HL-60/S4 treated with phorbol 12-myristate 13-acetate at 8.2 ng/mL for 4 days and 3 days (cell line): ENCODE results near the gene SARDH.
"Not testable (repeated sequence)": the region's sequence is repeated elsewhere in the genome, so short reads cannot be mapped to it uniquely, and the experiment has no call there.

Experiments
- in situ Hi-C: fragments of 300-500 bp; cut with MboI; formaldehyde crosslinking; loops from 2 replicates; pipeline ENCODE4 v1.15.0; 2022; ENCODE audit warnings: low sequenced_read_pairs

The SARDH gene

DNA sequence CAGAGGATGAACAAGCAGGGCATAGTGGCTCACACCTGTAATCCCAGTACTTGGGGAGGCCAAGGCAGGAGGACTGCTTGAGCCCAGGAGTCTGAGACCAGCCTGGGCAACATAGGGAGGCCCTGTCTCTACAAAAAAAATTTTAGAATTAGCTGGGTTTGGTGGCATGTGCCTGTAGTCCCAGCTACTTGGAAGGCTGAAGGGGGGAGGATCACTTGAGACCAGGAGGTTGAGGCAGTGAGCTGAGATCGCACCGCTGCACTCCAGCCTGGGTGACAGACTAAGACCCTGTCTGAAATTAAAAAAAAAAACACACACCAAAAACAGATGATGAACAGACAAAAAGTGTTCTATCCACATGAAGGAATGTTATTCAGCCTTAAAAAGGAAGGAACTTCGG, 62.4 kb downstream of the SARDH start:
- in situ Hi-C loops, result not testable (repeated sequence)

DNA sequence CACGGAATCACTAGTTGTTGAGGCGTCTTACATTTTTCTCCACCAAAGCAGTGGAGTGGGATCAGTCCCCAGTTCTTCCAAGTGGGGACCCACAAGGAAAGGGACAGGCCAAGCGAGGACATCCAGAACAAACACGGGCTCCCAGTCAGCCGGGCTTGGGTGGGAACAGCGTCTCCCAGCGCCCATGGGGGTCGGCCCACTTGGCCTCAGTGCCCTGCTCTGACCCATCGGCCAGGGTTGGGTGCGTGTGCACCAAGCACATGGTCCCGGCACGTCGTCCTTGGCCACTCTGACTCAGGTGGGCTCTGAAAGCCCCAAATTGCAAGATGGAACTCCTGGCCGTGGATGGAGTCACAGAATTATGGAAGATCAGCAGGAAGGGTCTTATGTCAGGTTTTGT, 64.1 kb downstream of the SARDH start:
- in situ Hi-C loops, result no loop called here

DNA sequence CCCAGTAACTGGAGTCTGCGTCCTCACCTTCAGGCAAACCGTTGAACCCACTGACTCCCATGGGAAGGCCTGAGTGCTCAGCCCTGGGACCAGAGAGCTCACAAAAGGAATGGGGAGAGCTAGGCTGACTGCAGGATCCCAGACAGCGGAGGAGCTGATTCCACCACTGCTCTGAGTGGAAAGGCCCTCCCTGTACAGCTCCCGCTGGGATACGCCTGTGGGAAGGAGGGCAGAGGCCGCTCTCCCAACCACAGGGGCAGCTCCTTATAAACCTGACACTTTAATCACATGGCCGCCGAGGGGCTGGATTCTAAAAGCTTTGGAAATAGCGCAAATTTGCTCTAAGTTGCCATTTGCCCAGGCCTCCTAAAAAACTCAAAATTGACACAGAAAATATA, 64.9 kb downstream of the SARDH start:
- in situ Hi-C loops, result no loop called here

DNA sequence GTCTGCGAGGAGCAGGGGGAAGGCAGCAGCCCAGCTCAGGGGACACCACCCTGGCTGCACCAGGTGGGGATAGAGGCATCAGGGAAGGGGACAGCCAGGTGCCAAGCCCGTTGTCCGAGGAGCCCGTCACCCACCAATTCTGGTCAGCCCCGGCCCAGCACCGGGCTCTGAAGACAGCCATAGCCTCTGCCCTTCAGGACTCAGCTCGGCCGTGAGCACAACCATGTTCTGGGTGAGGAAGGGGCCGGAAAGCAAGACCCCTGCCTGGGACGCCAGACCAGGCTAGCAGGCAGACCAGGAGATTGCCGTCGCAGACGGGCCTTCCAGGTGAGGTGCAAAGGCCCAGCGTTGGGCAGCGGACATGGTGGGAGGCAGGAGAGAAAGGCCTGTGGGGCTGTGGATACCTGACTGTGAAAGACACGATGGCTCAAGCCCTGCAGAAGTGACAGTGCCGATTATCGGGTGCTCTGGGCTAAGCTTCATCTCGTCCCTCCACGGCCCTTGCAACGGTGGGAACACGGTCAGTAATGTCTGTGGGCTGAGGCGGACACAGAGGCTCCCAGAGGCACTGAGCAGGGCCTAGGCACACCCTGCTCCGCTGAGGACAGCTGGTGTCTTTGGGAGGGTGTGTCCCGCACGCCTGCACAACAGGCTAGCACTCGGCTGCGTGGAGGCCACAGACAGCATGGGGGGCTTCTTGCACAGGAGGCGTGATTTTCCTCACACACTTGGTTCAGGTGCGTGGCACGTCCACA, 65.5 kb downstream of the SARDH start:
- in situ Hi-C loops, result no loop called here

DNA sequence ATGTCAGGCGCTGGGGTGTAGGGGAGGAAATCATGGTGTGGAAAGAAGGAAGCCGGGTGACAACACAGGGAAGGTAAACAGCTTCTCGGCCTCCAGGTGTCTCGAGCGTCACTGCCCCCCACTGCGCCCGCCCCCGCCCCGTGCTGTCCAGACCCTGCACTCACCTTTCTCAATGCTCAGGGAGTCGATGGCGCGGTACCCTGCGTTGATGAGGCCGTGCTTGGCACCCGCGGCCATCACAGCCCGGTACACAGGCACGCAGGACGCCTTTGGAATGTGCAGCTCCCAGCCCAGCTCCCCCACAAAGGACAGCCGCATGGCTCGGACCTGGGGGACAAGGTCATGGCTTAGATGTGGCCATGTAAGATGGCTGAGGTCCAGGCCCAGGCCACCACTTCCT, 66.8 kb downstream of the SARDH start:
- in situ Hi-C loops, result no loop called here

DNA sequence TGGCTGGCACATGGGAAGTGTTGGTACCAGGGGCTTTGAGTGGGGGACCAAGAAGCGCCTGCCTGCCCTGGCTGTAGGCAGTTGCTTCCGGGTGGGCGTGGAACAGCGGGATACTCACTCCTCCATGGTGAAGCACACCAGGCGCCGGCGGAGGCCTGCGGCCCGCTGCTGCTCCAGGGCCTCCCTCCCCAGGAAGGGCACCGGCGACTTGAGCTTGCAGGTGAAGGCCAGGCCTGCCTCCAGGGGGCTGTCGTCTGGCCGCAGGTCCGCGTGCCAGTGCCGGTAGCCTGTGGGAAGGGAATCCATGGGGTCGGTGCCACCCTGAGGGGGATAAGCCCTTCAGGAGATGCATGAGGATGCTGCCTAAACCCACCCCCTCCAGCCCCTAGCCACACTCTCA, 67.7 kb downstream of the SARDH start:
- in situ Hi-C loops, result no loop called here

DNA sequence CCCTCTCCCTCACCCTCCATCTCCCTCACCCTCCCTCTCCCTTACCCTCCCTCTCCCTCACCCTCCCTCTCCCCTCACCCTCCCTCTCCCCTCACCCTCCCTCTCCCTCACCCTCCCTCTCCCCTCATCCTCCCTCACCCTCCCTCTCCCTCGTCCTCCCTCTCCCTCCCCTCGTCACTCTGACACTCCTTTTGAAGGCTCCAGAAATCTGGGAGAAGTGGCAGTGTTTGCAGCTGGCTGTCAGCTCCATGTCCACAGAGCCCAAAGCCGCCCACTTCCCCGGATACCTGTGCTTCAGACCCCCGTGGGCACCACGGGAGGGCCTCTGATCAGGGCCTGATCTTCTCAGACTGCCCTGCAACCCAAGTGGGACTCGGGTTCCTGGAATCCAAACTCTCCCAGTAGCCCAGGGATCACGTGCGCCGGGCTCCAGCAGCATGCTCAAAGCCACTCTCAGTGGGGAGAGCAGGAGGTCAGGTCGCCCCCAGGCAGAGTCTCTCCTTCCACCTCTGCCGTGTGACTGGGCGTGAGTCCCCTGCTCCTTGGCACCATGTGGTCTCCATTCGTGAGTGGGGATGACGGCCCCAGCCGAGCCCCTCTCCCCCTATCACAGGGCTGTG, 68.9 kb downstream of the SARDH start:
- in situ Hi-C loops, result no loop called here

DNA sequence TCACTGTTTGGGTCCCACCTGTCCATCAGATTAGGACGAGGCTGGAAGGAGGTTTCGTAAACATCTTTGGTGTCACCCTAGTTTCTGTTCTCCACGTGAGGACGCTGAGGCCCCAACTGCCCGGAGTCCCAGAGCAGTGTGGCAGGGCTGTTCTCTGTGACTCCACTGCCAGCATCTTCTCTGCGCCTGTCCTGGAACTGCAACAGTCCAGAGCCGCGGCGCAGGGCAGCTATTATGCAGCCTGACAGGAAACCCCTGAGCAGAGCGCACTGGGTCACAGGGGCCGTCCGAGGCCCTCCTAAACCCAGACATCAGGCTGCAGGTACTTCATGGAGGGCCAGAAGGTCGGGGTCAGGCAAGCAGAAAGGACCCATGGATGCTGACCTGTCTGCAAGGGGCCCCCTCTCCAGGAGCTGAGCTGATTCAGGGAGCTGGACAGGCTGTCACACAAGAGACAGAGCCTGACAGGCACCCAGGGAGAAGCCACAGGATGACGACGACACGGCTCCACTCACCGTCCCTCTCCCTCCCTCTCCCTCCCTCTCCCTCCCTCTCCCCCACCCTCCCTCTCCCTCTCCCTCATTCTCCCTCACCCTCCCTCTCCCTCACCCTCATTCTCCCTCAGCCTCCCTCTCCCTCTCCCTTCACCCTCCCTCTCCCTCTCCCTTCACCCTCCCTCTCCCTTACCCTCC, 70.2 kb downstream of the SARDH start:
- in situ Hi-C loops, result no loop called here

DNA sequence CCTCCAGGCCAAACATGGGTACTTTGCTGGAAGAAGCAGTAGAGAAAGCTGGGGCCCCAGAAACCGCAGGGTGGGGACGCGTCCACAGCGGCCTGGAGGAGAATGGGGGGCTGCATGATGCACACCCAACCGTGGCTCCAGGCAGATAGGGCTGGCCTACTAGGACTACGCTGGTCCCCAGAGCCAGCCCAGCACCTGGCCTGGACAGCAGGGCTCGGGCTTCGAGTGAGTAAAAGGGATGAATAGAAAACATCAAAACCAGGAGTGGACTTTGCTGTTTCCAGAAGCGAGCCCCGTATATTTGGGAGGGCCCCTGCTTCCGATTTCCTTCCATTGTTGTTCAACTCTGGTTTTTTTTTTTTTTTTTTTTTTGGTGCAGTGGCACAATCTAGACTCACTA, 71.3 kb downstream of the SARDH start:
- in situ Hi-C loops, result no loop called here

DNA sequence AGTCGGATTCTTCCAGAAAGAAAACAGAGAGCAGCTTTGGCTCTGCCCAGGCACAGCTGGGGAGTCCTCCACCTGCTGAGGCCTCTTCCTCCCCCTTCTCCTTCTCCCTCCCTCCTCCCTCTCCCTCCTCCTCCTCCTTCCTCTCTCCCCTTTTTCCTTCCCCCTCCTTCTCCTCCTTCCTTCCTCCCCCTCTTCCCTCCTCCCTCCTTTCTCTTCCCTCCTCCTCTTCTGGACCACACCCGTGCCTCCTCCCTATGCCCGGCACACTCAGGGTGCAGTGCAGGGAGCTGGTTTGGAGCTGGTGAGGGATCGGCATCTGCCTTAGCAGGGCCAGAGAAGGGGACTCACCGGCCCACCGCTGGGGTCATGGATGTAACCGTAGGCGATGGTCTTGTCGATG, 71.8 kb downstream of the SARDH start:
- in situ Hi-C loops, result no loop called here

DNA sequence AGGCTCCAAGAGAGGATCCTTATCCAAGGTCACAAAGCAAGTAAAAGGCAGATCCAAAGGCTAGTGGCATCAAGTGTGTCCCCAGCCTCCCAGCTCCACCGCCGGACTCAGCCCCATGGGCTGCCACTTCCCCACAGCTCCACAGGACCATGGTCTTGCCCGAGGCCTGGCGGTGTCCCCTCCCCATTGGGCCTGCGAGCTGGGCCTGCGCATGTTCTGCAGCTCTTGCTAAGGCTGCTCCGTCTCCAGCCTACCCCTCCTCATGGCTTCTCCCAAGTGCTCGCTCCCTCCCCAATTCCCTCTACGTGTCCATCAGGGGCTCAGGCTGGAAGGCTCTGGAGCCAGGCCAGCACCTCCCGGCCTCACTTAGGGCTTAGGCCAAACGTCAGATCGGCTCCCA, 72.6 kb downstream of the SARDH start:
- in situ Hi-C loops, result no loop called here

DNA sequence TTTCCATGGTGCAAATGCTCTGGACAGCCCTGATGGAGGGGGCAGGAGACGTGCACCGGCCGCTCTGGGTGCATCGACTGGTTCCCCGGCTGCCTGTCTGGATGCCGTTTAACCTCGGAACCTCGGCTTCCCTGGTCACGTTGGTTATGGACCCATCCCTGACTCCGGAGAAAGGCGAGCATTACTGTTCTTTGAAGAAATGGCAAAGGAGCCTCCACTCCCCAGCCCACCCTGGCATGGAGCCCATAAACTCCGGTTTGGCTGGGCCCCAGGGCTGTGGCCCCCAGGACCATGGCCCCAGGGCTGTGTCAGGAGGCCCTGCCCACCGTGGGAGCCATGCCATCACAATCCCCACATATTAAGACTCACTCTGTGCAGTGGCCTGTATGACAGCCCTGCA, 73.1 kb downstream of the SARDH start:
- in situ Hi-C loops, result no loop called here

DNA sequence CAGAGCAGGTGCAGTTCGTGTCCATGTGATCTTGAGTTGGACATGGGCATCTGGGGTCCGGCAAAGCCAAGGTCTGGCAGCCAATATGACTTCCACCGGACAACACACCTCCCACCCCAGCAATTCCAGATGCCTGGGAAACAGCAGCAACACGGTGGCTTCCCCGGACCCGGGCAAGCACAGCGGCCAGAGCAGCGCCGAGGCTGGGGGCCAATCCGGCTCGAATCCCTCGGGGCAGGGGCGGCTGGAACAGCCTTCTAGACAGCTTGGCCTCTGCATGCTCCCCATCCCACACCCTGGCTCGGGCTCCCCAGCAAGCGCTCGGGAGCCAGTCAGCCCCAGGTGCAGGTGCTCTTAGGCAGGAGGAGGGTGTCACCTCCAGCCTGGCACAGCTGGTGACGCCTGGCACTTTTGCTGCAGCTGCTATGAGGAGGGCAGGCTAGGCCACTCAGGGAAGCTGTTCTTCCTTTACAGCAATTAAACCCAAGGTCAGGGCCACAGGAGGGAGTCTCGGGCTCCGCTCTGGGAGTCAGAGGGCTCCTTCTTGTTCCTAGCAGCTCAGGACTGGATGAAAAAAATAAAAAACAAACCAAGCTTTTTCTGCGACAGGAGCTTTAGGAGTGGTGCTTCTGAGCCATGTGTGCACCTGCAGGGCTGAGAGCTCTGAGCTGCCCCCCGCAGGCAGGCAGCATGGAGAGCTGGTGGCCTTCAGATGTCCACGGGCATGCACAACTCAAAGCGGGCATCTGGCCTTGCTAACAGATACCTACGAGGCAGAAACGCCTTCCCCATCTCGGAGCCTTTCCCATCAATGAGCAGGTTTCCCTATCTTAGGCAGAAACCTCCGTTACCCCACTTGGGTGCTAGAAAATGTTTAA, 73.7 kb downstream of the SARDH start:
- in situ Hi-C loops, result no loop called here

DNA sequence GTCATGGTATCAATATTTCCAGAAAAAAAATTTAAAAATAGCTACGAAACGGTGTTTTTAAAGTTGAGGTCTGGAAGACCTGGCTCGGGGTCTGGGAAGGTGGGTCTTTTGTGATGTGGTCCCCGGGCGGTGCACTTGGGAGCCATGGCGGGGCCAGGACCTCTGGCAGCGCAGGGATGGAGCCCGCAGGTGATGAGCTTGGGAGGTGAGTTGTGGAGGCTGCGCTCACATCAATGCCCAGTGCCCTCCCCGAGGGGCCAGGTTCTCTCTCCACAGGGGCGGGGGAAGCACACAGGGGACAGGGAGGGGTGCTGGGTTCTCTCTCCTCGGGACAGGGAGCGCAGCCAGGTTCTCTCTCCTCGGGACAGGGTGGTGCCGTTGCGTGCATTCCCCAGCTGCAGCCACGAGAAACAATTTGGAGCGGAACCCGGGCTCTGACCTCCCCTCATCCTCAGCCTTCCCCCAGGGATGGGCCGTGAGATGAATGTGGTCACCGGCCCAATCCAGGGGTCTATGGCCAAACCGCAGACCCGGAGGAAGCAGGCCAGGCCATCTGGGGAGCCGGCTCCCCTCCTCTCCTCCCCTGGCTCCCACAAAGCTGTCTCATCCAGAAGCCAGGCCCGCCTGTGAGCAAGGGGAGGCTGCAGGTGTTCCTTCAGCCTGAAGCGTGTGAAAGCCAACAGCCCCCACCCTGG, 76.2 kb downstream of the SARDH start:
- in situ Hi-C loops, result no loop called here

DNA sequence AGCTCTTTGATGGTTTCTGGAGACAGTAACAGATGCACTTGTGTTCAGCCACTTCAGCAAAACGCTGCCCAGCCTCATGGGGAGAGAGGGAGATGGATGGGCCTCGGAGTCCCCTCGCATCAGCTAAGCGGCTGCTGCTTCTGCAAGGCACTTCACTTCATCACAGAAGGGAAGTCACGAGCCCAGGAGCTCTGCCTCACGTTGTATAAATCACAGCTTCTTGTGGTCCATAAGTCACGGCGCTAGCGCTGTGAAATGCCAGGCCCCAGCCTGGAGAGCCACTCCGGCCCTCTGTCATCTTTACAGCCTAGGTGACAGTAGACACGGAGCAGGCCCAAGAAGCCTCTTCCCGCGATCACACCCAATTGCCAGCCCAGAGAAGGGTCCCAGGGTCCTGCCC, 78.6 kb downstream of the SARDH start:
- in situ Hi-C loops, result no loop called here

DNA sequence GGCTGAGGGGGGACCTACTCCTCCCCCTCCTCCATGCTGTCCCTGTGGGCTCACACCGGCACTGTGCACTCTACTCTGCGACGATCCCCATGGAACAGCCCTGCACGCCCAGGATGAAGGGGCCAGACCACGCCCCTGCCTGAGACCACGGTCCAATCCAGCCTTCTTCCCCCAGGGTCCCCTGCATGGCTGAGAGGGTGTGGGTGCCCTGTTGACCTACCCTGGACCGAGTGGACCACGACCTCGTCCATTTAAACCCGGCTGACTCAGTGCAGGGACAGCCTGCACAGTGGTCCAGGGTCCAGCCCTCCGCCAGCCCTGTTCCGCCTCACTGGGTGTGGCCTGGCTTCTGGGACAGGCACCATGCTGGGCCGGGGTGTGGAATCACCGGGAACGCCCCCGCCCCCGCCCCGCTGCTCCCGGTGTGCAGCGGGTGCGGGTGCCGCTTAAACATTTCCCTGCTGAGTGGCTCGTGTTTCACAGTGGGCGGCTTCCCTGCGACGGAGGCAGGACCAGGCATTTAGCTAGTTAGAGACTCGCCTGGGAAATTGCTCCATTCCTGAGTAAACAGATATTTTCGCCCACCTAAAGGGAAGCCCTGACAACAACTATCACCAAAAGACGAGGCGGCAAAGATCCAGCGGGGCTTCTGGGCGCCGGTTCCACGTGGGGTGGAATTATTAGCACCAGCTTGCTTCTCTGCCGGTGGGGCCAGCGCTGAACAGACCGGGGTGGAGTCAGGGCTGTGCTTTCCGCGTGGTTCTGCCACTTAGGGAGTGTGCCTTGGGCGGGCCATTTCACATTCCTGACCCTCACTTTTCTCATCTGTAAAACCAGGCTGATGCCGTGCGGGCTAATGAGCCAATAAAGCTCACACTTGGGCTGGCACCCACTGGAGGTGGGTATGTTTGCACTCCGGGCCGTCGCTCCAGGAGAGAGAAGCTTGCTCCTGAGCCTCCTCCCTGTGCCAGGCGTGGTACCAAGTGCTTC, 79.4 kb downstream of the SARDH start:
- in situ Hi-C loops, result no loop called here

DNA sequence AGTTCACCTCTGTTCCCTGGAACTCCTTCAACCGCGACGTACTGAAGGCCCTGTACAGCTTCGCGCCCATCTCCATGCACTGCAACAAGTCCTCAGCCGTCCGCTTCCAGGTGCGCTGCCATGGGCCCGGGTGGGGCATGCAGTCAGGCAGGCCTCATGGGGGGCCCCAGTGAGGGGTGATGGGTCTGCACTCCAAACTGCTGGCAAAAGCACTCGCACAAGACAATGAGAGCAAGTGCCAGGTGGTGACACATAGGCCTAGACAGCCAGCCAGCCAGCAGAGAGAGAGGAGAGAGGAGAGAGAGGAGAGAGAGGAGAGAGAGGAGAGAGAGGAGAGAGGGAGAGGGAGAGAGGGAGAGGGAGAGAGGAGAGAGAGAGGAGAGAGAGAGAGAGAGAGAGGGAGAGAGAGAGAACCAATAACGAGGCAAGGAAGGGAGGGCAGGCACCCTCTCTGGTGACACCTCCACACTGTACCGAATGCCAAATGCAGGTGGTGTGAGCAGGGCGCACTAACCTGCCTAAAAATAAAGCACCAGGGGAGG, 81.0 kb downstream of the SARDH start:
- in situ Hi-C loops, result no loop called here

DNA sequence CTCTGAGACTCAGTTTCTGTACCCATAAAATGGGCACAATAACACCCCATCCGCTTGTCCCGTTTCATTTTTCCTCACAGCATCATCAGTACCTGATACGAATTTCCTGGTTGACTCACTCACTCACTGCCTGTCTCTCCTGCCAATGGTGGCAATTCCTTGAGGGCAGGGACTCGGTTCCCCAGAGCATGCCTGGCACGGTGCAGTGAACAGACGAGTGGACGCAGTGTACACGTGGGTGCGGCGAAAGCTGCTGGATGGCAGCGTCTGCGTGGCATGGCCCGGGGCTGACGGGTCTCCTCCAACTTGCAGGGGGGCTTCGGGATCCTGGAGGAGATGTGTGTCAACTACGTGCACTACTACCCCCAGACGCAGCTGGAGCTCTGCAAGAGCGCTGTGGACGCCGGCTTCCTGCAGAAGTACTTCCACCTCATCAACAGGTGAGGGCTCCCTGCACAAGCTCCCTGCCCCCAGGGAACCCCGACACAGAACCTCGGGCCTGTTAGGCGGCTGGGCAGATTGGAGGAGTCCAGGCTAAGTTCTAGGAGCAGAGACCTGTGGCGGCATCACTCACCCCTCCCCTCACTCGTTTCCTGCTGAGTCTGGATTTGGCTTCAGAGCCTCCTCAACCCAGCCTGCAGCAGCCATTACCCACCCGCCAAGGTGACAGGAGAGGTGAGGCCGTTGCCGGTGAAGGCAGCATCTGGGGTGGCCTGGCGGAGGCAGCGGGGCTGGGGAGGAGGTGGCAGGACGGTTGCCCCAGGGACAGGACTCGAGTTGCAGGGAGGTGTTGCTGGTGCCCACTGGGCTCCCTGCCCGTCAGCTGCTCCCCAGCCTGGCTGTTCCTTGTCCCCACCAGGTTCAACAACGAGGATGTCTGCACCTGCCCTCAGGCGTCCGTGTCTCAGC, 81.7 kb downstream of the SARDH start:
- in situ Hi-C loops, result no loop called here
